ENCODE measurements around the gene NPDC1.
A peak's percentile ranks its signal among the peaks of the same experiment; 100 is the strongest.

The NPDC1 gene

DNA sequence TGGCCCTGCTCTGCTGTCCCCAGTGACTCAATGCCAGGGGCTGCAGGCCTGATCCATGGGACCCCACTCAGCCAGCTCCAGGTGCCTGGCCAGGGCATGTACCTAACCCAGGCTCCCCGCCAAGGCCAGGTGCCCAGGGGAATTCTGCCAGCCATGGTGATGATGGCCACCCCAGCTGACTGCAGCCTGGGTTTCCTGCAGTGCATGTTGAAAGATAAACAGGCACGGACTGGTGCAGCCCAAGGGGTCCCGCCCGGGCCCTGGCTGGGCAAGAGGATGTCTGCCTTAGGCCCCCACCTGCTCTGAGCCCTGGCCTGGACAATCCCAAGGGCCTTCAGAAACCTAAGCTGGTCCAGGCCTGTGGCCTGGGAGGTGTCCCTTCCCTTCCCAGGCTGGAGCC lies 19.1 kb downstream of the NPDC1 start:
- Histone ChIP-seq H3K4me1 (ENCODE audit: low read length) (peaks cover 12% of the 10 kb centered on the region), H3K27ac (ENCODE audit: low read length) (no peak overlapping the region), H3K9ac (ENCODE audit: low read length) (no peak overlapping the region)

DNA sequence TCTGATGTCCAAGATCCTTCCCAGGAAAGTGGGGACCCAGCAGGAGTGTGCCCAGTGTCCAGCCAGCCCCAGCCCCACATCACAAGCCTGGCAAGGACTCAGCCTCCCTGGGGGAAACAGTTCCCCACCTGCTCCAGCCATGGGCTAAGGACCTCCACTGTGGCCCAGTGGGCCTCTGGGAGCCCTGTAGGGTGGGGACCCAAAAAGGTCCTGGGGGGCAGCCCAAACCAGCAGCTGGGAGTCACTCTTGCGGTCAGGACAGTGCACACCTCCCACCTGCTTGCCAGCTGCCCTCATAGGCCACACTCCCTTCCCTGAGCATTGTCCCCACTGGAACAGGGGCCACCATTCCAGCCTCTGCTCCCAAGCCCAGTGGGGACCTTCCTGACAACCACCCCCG lies 19.6 kb downstream of the NPDC1 start:
- Histone ChIP-seq H3K27me3 (replicated peaks; ENCODE audit: insufficient read depth, low read length) (peaks cover 44% of the 10 kb centered on the region), H3K9me3 (replicated peaks; ENCODE audit: insufficient read depth, low read length) (no peaks in the 10 kb centered on the region), H3K36me3 (replicated peaks; ENCODE audit: insufficient read depth, low read length) (no peaks in the 10 kb centered on the region), H4K20me1 (ENCODE audit: insufficient read depth, low read length) (no peaks in the 10 kb centered on the region), H3K9me2 (replicated peaks; ENCODE audit: insufficient read depth, low read length) (no peaks in the 10 kb centered on the region), H3K4me2 (ENCODE audit: low read depth, low read length) (no peak overlapping the region), H3K27ac (ENCODE audit: low read length) (no peak overlapping the region), H2AFZ (ENCODE audit: low read length) (no peak overlapping the region), H3K4me3 (ENCODE audit: low read length) (no peak overlapping the region), H3K79me2 (ENCODE audit: low read length) (no peaks in the 10 kb centered on the region), H3F3A (ENCODE audit: insufficient read depth, low read length) (peaks cover 5% of the 10 kb centered on the region; the same call in 1 of the 2 replicates), H3K4me1 (ENCODE audit: low read length) (peaks cover 12% of the 10 kb centered on the region), H3K9ac (ENCODE audit: low read length) (no peak overlapping the region)
- DNase-seq, result no peak
- TF ChIP-seq, protein P1, sequence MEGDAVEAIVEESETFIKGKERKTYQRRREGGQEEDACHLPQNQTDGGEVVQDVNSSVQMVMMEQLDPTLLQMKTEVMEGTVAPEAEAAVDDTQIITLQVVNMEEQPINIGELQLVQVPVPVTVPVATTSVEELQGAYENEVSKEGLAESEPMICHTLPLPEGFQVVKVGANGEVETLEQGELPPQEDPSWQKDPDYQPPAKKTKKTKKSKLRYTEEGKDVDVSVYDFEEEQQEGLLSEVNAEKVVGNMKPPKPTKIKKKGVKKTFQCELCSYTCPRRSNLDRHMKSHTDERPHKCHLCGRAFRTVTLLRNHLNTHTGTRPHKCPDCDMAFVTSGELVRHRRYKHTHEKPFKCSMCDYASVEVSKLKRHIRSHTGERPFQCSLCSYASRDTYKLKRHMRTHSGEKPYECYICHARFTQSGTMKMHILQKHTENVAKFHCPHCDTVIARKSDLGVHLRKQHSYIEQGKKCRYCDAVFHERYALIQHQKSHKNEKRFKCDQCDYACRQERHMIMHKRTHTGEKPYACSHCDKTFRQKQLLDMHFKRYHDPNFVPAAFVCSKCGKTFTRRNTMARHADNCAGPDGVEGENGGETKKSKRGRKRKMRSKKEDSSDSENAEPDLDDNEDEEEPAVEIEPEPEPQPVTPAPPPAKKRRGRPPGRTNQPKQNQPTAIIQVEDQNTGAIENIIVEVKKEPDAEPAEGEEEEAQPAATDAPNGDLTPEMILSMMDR (IDR thresholded peaks at IDR 0.05; ENCODE audit: low read length), result no peak
- TF ChIP-seq EZH2phosphoT487 (IDR thresholded peaks at IDR 0.05; ENCODE audit: low read length) (no peak), EZH2 (optimal IDR thresholded peaks at IDR 0.05; ENCODE audit: low read depth, low read length) (no peak)

More for the DNA sequence above, 19.1 kb downstream of the NPDC1 start:
- Histone ChIP-seq H3K79me2 (ENCODE audit: low read length) (no peaks in the 10 kb centered on the region), H2AFZ (ENCODE audit: low read length) (no peak overlapping the region), H3K27me3 (replicated peaks; ENCODE audit: insufficient read depth, low read length) (peaks cover 49% of the 10 kb centered on the region), H3K4me3 (ENCODE audit: low read length) (no peak overlapping the region), H3F3A (ENCODE audit: insufficient read depth, low read length) (peaks cover 5% of the 10 kb centered on the region; the same call in 1 of the 2 replicates), H3K9me2 (replicated peaks; ENCODE audit: insufficient read depth, low read length) (no peaks in the 10 kb centered on the region), H4K20me1 (ENCODE audit: insufficient read depth, low read length) (no peaks in the 10 kb centered on the region), H3K36me3 (replicated peaks; ENCODE audit: insufficient read depth, low read length) (no peaks in the 10 kb centered on the region), H3K9me3 (replicated peaks; ENCODE audit: insufficient read depth, low read length) (no peaks in the 10 kb centered on the region), H3K4me2 (ENCODE audit: low read depth, low read length) (no peak overlapping the region)
- no peak for TF ChIP-seq EZH2 (optimal IDR thresholded peaks at IDR 0.05; ENCODE audit: low read depth, low read length)
- TF ChIP-seq, protein P1 (IDR thresholded peaks at IDR 0.05; ENCODE audit: low read length), result no peak
- TF ChIP-seq EZH2phosphoT487 (IDR thresholded peaks at IDR 0.05; ENCODE audit: low read length), result no peak
- no peak for DNase-seq

GRCh38 chr9:137025517-137025966 lies 20.4 kb downstream of the NPDC1 start:
- Histone ChIP-seq H3K4me3 (ENCODE audit: low read length) (no peak overlapping the region), H3K4me2 (ENCODE audit: low read depth, low read length) (no peak overlapping the region), H3K4me1 (ENCODE audit: low read length) (peaks cover 12% of the 10 kb centered on the region), H3F3A (ENCODE audit: insufficient read depth, low read length) (peaks cover 5% of the 10 kb centered on the region; the same call in 1 of the 2 replicates), H3K9me2 (replicated peaks; ENCODE audit: insufficient read depth, low read length) (no peaks in the 10 kb centered on the region), H2AFZ (ENCODE audit: low read length) (no peak overlapping the region), H3K36me3 (replicated peaks; ENCODE audit: insufficient read depth, low read length) (no peaks in the 10 kb centered on the region), H4K20me1 (ENCODE audit: insufficient read depth, low read length) (no peaks in the 10 kb centered on the region), H3K79me2 (ENCODE audit: low read length) (no peaks in the 10 kb centered on the region), H3K9ac (ENCODE audit: low read length) (no peak overlapping the region), H3K27ac (ENCODE audit: low read length) (no peak overlapping the region), H3K9me3 (replicated peaks; ENCODE audit: insufficient read depth, low read length) (no peaks in the 10 kb centered on the region), H3K27me3 (replicated peaks; ENCODE audit: insufficient read depth, low read length) (peaks cover 41% of the 10 kb centered on the region)
- TF ChIP-seq EZH2 (optimal IDR thresholded peaks at IDR 0.05; ENCODE audit: low read depth, low read length) (no peak), EZH2phosphoT487 (IDR thresholded peaks at IDR 0.05; ENCODE audit: low read length) (no peak)
- TF ChIP-seq, protein P1 (IDR thresholded peaks at IDR 0.05; ENCODE audit: low read length), result peak; percentile 14
- peak; percentile 60 for DNase-seq
